Thoracic aorta endothelial cell (primary cell): ENCODE data around the gene MRM3. TPM values are rescaled to one million over a fixed set of nuclear protein-coding genes. Genes with fewer than 3 reads are reported as not detected.

ENCODE experiments used
- total RNA-seq: library from RNA; depleted of rRNA; stranded (reverse); fragments of >200 nt; gene quantifications from 2 replicates; pipeline ENCODE4 v1.2.3, GENCODE V29; 2012

Gene MRM3, protein sequence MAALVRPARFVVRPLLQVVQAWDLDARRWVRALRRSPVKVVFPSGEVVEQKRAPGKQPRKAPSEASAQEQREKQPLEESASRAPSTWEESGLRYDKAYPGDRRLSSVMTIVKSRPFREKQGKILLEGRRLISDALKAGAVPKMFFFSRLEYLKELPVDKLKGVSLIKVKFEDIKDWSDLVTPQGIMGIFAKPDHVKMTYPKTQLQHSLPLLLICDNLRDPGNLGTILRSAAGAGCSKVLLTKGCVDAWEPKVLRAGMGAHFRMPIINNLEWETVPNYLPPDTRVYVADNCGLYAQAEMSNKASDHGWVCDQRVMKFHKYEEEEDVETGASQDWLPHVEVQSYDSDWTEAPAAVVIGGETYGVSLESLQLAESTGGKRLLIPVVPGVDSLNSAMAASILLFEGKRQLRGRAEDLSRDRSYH
- total RNA-seq: 26.8 and 32.3 TPM in 2 replicates

GRCh38 chr17:781805-782731 is at the start of gene MRM3, which contains the start of gene GLOD4:
Gene MRM3, plus strand, starts transcription at chr17:782353. Its CDS starts 26 bp downstream, at chr17:782379.
Gene GLOD4, minus strand, starts transcription at chr17:782280. Its CDS starts 25 bp downstream, at chr17:782255.

GRCh38 chr17:752002-752619 is 30.0 kb upstream of the MRM3 start, which contains the start of gene GEMIN4:
Gene GEMIN4, minus strand, starts transcription at chr17:752264. Its CDS starts 122 bp downstream, at chr17:752142.

Other genes starting within 250 kb of the MRM3 start
- 31.5 and 31.7 TPM in 2 replicates for gene VPS53, start 67.5 kb upstream of the MRM3 start, total RNA-seq
- 19.8 and 20.2 TPM in 2 replicates for gene TLCD3A, start 49.8 kb upstream of the MRM3 start, total RNA-seq
- 23.7 and 30.3 TPM in 2 replicates for gene GEMIN4, start 30.1 kb upstream of the MRM3 start, total RNA-seq
- 56.4 and 59.3 TPM in 2 replicates for gene GLOD4, start 73 bp upstream of the MRM3 start, total RNA-seq
- gene NXN, start 197.4 kb downstream of the MRM3 start, total RNA-seq: 33.6 and 45.7 TPM in 2 replicates
- gene TIMM22, start 214.8 kb downstream of the MRM3 start, total RNA-seq: 20.4 and 24.1 TPM in 2 replicates